ENCODE results near the gene DCC. TPM values are rescaled to one million over a fixed set of nuclear protein-coding genes. Genes with fewer than 3 reads are reported as not detected.

The DCC gene
- total RNA-seq, 1 experiment from 2014 or later: 0.72 TPM

Small RNA genes within 50 kb of the gene (microRNA-seq; reads per million reads assigned to microRNA genes)
- gene MIR4528 (ENCODE audit: borderline number of aligned reads): not detected
